Spleen (tissue), 7 donors: Measurements from ENCODE around the gene REEP5.

Experiments used
- CTCF ChIP-seq, 11 experiments: fragments of 200-600 bp in 7 of 11; fragments of 450-650 bp in 4 of 11; sonication (generic) in 4 of 11; IDR thresholded peaks in 8 of 11; conservative IDR thresholded peaks in 3 of 11; 1 replicate in 7 of 11; 2 replicates in 4 of 11; pipeline versions ENCODE4 v1.4.0 to v1.8.0; 2016 to 2021; ENCODE audit warnings: antibody characterized with exemption in 11 of 11, inconsistent platforms in 4 of 11, mild to moderate bottlenecking in 1 of 11
- POLR2A ChIP-seq, 3 donors: fragments of 450-650 bp; IDR thresholded peaks; one replicate each; pipeline ENCODE4 v1.5.1; 2017; ENCODE audit warnings: antibody characterized with exemption in 3 of 3, mild to moderate bottlenecking in 1 of 3
- POLR2AphosphoS5 ChIP-seq, 3 donors: sonication (generic); formaldehyde crosslinking; IDR thresholded peaks; one replicate each; pipeline ENCODE4 v1.5.1; 2017; ENCODE audit warnings: antibody characterized with exemption in 3 of 3
- donor health status: DM: no; HTN: no; CAD: no; lungs with moderate emphysema.
- donor health status: DM: no; HTN: no; CAD: no.
- donor health status: DM: no; HTN: no; CAD: no.

- TF ChIP-seq CTCF (IDR thresholded peaks at IDR 0.05 in 8 of 11, conservative IDR thresholded peaks at IDR 0.05 in 3 of 11) (no peak), POLR2A (IDR thresholded peaks at IDR 0.05) (no peak), POLR2AphosphoS5 (IDR thresholded peaks at IDR 0.05) (no peak)
Measured at GRCh38 chr5:112880219-112880964, 41.6 kb downstream of the REEP5 start.
